ENCODE measurements around the gene EPHA7. TPM values are rescaled to one million over a fixed set of nuclear protein-coding genes. Genes with fewer than 3 reads are reported as not detected.

Gene EPHA7
- 55.4 to 83.5 TPM (median 55.4 TPM) in 3 replicates for total RNA-seq
- long read RNA-seq, full-length matches to known transcripts: 16 of 47 reads
- long read RNA-seq, partial matches to known transcripts: 5 of 47 reads
- long read RNA-seq, other reads (novel, unspliced or antisense): 26 of 47 reads

DNA sequence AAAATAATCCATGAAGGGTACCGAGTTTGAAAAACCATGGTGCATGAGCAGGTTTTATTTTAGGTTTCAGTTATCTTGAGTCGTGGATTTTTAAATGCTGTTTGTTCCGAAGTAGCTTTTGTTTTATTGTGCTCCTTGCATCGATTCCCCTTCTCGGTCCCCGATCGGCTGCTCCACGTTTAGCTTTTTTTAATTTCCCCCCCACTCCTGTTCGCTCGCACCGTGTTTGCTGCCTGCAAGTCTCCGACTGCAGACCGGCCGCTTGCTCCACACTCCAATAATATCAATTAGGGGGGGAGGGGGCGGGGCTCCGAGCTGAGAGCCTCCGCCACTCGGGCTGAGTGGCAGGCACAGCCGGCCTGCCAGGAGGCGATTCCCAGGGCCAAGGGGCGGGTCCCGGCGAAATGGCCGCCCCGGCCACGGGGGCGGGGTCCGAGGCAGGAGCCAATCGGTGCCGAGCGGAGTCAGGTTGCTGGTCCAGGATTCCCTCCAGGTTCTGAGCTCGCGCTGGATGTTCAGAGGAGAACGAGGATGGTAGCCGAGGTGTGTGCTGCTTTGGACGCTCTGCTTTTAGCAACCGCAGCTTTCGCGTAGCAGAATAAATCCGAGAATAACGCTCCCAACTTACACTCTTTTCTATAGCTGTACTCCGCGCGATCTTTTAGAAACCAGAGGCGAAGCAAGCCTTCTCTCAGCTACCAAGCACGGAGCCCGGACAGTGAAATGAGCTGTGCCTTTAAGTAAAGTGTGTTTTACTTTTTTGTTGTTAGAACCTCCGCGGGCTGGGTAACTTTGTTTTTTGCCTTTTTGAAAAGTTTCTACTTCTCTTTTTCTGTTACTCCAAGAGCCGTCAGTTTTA lies at the start of gene EPHA7:
EPHA7 (minus strand) TSS at position 256 of the 859 bp plus-strand sequence; CDS start at position 38, 218 bp downstream.
- TF ChIP-seq, protein P1, sequence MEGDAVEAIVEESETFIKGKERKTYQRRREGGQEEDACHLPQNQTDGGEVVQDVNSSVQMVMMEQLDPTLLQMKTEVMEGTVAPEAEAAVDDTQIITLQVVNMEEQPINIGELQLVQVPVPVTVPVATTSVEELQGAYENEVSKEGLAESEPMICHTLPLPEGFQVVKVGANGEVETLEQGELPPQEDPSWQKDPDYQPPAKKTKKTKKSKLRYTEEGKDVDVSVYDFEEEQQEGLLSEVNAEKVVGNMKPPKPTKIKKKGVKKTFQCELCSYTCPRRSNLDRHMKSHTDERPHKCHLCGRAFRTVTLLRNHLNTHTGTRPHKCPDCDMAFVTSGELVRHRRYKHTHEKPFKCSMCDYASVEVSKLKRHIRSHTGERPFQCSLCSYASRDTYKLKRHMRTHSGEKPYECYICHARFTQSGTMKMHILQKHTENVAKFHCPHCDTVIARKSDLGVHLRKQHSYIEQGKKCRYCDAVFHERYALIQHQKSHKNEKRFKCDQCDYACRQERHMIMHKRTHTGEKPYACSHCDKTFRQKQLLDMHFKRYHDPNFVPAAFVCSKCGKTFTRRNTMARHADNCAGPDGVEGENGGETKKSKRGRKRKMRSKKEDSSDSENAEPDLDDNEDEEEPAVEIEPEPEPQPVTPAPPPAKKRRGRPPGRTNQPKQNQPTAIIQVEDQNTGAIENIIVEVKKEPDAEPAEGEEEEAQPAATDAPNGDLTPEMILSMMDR (IDR thresholded peaks at IDR 0.05): no peak
- Mint-ChIP-seq H3K9me3 (ENCODE audit: low read depth) (no peaks in the 10 kb centered on the region), H3K27ac (ENCODE audit: unreplicated experiment) (peak within 1 kb of the TSS; percentile 97), H3K36me3 (ENCODE audit: low read depth) (no peaks in the 10 kb centered on the region), H3K27me3 (ENCODE audit: low read depth) (no peaks in the 10 kb centered on the region), H3K4me3 (ENCODE audit: unreplicated experiment) (peak within 1 kb of the TSS; percentile 87), H3K4me1 (ENCODE audit: low read depth) (peaks cover 41% of the 10 kb centered on the region)
- peak; percentile 99 for DNase-seq (ENCODE audit: low spot score)

DNA sequence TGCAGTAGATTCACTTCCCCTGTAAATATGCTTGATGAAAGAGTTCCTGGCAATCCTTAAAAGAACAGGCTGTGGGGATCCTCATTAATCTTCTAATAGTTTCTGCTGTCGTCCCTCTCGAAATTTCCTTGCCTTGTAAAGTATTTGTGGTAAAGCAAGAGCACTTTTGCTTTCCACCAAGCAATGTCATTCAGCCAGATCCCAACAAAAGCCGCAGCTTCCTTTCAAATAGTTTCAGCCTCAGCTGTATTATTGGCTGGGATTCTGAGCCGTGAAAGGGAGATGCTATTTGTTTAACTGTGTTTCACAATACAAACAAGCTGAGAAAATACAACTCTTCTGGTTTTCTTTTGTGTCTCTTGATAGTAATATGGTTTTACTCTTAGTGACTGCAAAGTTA lies 48.9 kb upstream of the EPHA7 start:
- DNase-seq (ENCODE audit: low spot score): no peak
- Mint-ChIP-seq H3K4me3 (ENCODE audit: unreplicated experiment) (no peak overlapping the region), H3K36me3 (ENCODE audit: low read depth) (peaks cover 2% of the 10 kb centered on the region), H3K9me3 (ENCODE audit: low read depth) (no peaks in the 10 kb centered on the region), H3K27ac (ENCODE audit: unreplicated experiment) (peak overlapping the region; percentile 24), H3K4me1 (ENCODE audit: low read depth) (peaks cover 12% of the 10 kb centered on the region), H3K27me3 (ENCODE audit: low read depth) (no peaks in the 10 kb centered on the region)
- TF ChIP-seq, protein P1 (IDR thresholded peaks at IDR 0.05): no peak

DNA sequence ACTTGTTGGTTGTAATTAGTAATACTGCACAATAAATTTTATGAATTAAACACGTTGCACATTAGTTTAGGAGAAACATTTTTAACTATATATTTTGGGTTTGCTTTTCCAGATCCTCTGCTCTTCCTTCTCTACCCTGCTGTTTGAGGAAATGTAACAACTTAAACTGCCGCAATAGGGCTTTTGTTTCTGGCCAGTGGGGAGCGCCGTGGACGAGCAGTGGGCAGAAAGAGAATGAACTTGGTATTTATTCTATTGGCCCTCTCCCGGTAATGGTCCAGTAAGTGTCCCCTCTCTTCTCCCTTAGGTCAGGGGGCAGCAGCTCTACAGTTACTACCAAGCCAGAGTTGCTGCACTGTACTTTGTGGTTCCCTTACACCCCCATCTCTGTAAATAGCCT lies 35.2 kb upstream of the EPHA7 start:
- peaks cover 2% of the 10 kb centered on the region for H3K36me3 Mint-ChIP-seq (ENCODE audit: low read depth)
- no peak for DNase-seq (ENCODE audit: low spot score)
- no peak overlapping the region for H3K4me3 Mint-ChIP-seq (ENCODE audit: unreplicated experiment)
- H3K4me1 Mint-ChIP-seq (ENCODE audit: low read depth): no peaks in the 10 kb centered on the region
- H3K9me3 Mint-ChIP-seq (ENCODE audit: low read depth): no peaks in the 10 kb centered on the region
- H3K27me3 Mint-ChIP-seq (ENCODE audit: low read depth): no peaks in the 10 kb centered on the region
- TF ChIP-seq, protein P1 (IDR thresholded peaks at IDR 0.05): no peak
- no peak overlapping the region for H3K27ac Mint-ChIP-seq (ENCODE audit: unreplicated experiment)

DNA sequence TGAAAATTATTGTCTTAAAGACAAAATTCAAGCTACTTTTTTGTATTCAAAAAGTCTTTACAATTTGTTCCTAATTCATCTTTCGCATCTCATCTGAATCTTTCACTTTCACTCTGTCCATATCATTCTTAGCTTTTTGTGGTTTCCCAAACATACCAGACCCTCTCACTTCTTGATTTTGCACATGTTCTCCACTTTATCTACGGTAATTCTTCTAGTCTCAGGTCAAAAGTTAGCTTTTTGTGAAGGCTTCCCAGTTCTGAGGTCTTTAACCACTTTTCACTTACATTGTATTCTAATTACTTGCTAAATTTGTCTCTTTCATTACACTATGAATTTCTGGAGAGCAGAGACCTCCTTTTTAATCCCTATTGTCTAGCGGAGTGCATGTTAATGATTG lies 34.6 kb upstream of the EPHA7 start:
- Mint-ChIP-seq H3K36me3 (ENCODE audit: low read depth) (peaks cover 2% of the 10 kb centered on the region), H3K4me3 (ENCODE audit: unreplicated experiment) (no peak overlapping the region), H3K4me1 (ENCODE audit: low read depth) (no peaks in the 10 kb centered on the region), H3K27me3 (ENCODE audit: low read depth) (no peaks in the 10 kb centered on the region), H3K27ac (ENCODE audit: unreplicated experiment) (no peak overlapping the region), H3K9me3 (ENCODE audit: low read depth) (no peaks in the 10 kb centered on the region)
- TF ChIP-seq, protein P1 (IDR thresholded peaks at IDR 0.05): no peak
- DNase-seq (ENCODE audit: low spot score): no peak

DNA sequence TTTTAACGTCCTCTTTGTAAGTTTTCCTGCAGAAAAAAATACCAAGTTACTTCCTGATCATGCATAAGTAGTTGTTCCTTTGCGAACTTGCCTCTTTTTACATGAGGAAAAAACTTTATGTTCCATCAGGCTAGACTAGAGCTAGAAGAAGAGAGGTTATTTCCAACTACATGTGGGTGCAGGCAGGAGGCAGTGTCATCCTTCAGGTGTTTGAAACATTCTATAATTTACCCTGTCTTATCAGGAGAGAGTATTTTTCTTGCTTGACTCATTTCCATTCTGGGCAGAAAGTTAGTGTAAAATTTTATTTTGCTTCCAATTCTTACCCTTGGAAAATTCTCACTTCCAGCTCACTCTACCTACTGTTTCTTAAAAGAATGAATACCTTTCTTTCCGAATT lies 28.5 kb upstream of the EPHA7 start:
- Mint-ChIP-seq H3K27ac (ENCODE audit: unreplicated experiment) (no peak overlapping the region), H3K4me3 (ENCODE audit: unreplicated experiment) (no peak overlapping the region), H3K27me3 (ENCODE audit: low read depth) (no peaks in the 10 kb centered on the region), H3K36me3 (ENCODE audit: low read depth) (no peaks in the 10 kb centered on the region), H3K4me1 (ENCODE audit: low read depth) (peaks cover 23% of the 10 kb centered on the region), H3K9me3 (ENCODE audit: low read depth) (no peaks in the 10 kb centered on the region)
- no peak for DNase-seq (ENCODE audit: low spot score)
- TF ChIP-seq, protein P1 (IDR thresholded peaks at IDR 0.05): peak; percentile 36
